Loucy (cell line): Measurements from ENCODE around the gene KNL1.

Experiments
- H2AFZ ChIP-seq: fragments of 200-600 bp; sonication (generic); 2 replicates; pipeline ENCODE4 v1.6.0; 2016; ENCODE audit warnings: antibody characterized with exemption, mild to moderate bottlenecking, low read length, moderate library complexity
- H3F3A ChIP-seq: fragments of 200-600 bp; 2 replicates; pipeline ENCODE4 v1.6.0; 2016; ENCODE audit warnings: antibody characterized with exemption, low read depth, mild to moderate bottlenecking
- H3K27me3 ChIP-seq: fragments of 200-600 bp; sonication (generic); 2 replicates; pipeline ENCODE4 v1.6.1; 2014; ENCODE audit warnings: low read length, mild to moderate bottlenecking; ENCODE audit not compliant: insufficient read depth, poor library complexity, severe bottlenecking
- H3K36me3 ChIP-seq: fragments of 200-600 bp; sonication (generic); 2 replicates; pipeline ENCODE4 v1.6.1; 2016; ENCODE audit warnings: low read length; ENCODE audit not compliant: insufficient read depth
- H3K4me1 ChIP-seq: fragments of 200-600 bp; sonication (generic); 2 replicates; pipeline ENCODE4 v1.5.1; 2014; ENCODE audit warnings: low read length, mild to moderate bottlenecking; ENCODE audit not compliant: insufficient read depth, poor library complexity, severe bottlenecking
- H3K4me2 ChIP-seq: fragments of 200-600 bp; sonication (generic); 2 replicates; pipeline ENCODE4 v1.6.0; 2014; ENCODE audit warnings: antibody characterized with exemption, low read length, low read depth, mild to moderate bottlenecking; ENCODE audit not compliant: poor library complexity, severe bottlenecking
- H3K4me3 ChIP-seq: fragments of 200-600 bp; sonication (generic); 2 replicates; pipeline ENCODE4 v1.5.1; 2014; ENCODE audit warnings: low read length, mild to moderate bottlenecking, mixed read lengths; ENCODE audit not compliant: poor library complexity, severe bottlenecking
- H3K79me2 ChIP-seq: fragments of 200-600 bp; sonication (generic); 2 replicates; pipeline ENCODE4 v1.6.1; 2014; ENCODE audit warnings: low read length; ENCODE audit not compliant: insufficient read depth
- H3K9ac ChIP-seq: fragments of 200-600 bp; sonication (generic); 2 replicates; pipeline ENCODE4 v1.6.0; 2014; ENCODE audit warnings: mild to moderate bottlenecking, low read depth, low read length, moderate library complexity; ENCODE audit not compliant: poor library complexity, severe bottlenecking
- H3K9me2 ChIP-seq: fragments of 200-600 bp; sonication (generic); replicated peaks from 2 replicates; pipeline ENCODE4 v1.6.1; 2016; ENCODE audit warnings: low read depth, low read length, mixed read lengths
- H3K9me3 ChIP-seq: fragments of 200-600 bp; sonication (generic); 2 replicates; pipeline ENCODE4 v1.6.1; 2014; ENCODE audit warnings: mild to moderate bottlenecking, antibody characterized with exemption, low read length, low read depth; ENCODE audit not compliant: insufficient read depth
- H4K20me1 ChIP-seq: fragments of 200-600 bp; sonication (generic); 2 replicates; pipeline ENCODE4 v1.6.0; 2014; ENCODE audit warnings: antibody characterized with exemption, low read length, mild to moderate bottlenecking; ENCODE audit not compliant: insufficient read depth, poor library complexity, severe bottlenecking
- EZH2phosphoT487 ChIP-seq: fragments of 200-600 bp; IDR thresholded peaks from 2 replicates; pipeline ENCODE4 v1.6.1; 2018; ENCODE audit warnings: antibody characterized with exemption, mild to moderate bottlenecking, moderate library complexity, borderline replicate concordance
- TF ChIP-seq, protein P1 (sequence below): fragments of 200-600 bp; sonication (generic); conservative IDR thresholded peaks from 2 replicates; pipeline ENCODE4 v1.5.1; 2014; ENCODE audit warnings: mild to moderate bottlenecking, antibody characterized with exemption, low read length

KNL1 gene

DNA sequence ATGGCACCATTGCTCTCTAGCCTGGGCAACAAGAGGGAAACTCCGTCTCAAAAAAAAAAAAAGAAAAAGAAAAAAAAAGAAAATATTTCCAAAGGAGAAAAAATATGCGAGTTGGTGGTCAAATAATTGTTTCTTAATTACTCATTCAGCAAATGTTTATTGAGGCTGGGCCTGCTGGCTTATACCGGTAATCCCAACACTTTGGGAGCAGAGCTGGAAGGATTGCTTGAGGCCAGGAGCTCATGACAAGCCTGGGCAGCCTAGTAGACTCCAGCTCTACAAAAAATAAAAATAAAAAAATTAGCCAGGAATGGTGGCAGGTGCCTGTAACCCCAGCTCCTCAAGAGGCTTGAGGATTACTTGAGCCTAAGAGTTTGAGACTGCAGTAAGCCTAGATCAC is 4.1 kb downstream of the KNL1 start:
- H2AFZ ChIP-seq, result no peak overlapping the region
- H4K20me1 ChIP-seq, result peaks cover 10% of the 10 kb centered on the region
- TF ChIP-seq EZH2phosphoT487, result no peak
- TF ChIP-seq, protein P1, sequence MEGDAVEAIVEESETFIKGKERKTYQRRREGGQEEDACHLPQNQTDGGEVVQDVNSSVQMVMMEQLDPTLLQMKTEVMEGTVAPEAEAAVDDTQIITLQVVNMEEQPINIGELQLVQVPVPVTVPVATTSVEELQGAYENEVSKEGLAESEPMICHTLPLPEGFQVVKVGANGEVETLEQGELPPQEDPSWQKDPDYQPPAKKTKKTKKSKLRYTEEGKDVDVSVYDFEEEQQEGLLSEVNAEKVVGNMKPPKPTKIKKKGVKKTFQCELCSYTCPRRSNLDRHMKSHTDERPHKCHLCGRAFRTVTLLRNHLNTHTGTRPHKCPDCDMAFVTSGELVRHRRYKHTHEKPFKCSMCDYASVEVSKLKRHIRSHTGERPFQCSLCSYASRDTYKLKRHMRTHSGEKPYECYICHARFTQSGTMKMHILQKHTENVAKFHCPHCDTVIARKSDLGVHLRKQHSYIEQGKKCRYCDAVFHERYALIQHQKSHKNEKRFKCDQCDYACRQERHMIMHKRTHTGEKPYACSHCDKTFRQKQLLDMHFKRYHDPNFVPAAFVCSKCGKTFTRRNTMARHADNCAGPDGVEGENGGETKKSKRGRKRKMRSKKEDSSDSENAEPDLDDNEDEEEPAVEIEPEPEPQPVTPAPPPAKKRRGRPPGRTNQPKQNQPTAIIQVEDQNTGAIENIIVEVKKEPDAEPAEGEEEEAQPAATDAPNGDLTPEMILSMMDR, result no peak
- peak overlapping the region; percentile 47 for H3K4me3 ChIP-seq
- no peaks in the 10 kb centered on the region for H3K9me3 ChIP-seq
- H3K4me2 ChIP-seq, result peak overlapping the region; percentile 90
- peaks cover under 1% of the 10 kb centered on the region; the same call in 1 of the 2 replicates for H3K36me3 ChIP-seq
- no peaks in the 10 kb centered on the region for H3F3A ChIP-seq
- H3K4me1 ChIP-seq, result peaks cover 17% of the 10 kb centered on the region
- peaks cover 87% of the 10 kb centered on the region for H3K79me2 ChIP-seq
- no peak overlapping the region for H3K9ac ChIP-seq
- H3K9me2 ChIP-seq, result no peaks in the 10 kb centered on the region
- H3K27me3 ChIP-seq, result no peaks in the 10 kb centered on the region

DNA sequence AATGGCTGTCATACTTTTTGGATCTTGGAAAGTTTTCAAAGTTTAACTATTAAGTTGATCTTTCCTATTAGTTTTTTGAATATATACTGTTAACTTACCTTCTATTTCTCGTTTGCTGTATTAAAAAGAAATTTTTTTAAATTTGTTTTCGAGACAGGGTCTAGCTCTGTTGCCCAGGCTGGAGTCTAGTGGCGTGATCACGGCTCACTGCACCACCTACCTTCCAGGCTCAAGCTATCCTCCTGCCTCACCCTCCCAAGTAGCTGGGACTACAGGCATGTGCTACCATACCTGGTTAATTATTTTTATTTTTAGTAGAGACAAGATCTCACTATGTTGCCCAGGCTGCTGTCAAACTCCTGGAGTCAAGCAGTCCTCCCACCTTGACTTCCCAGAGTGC is 4.6 kb downstream of the KNL1 start:
- Histone ChIP-seq H3K4me2 (peak overlapping the region; percentile 90), H3K27me3 (no peaks in the 10 kb centered on the region), H4K20me1 (peaks cover 10% of the 10 kb centered on the region), H3K4me1 (peaks cover 17% of the 10 kb centered on the region), H3K9me2 (no peaks in the 10 kb centered on the region), H3K9me3 (no peaks in the 10 kb centered on the region), H3K79me2 (peaks cover 93% of the 10 kb centered on the region), H2AFZ (no peak overlapping the region), H3F3A (no peaks in the 10 kb centered on the region), H3K9ac (no peak overlapping the region), H3K4me3 (no peak overlapping the region), H3K36me3 (peaks cover 6% of the 10 kb centered on the region; the same call in 1 of the 2 replicates)
- TF ChIP-seq EZH2phosphoT487, result no peak
- TF ChIP-seq, protein P1, result no peak

DNA sequence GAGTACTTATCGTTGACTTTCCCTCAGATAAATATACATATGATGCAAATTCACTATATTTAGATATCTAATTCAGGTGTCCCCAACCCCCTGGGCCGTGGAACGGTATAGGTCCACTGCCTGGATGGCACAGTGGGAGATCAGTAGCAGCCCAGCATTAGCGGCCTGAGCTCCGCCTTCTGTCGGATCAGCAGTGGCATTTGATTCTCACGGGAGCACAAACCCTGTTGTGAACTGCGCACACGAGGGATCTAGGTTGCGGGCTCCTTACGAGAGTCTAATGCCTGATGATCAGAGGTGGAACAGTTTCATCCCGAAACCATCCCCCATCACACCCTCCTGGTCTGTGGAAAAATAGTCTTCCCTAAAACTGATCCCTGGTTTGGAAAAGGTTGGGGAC is 6.9 kb downstream of the KNL1 start:
- no peak overlapping the region for H2AFZ ChIP-seq
- H3K9me2 ChIP-seq, result no peaks in the 10 kb centered on the region
- H3K4me2 ChIP-seq, result peak overlapping the region; percentile 90
- H3K27me3 ChIP-seq, result no peaks in the 10 kb centered on the region
- peaks cover 14% of the 10 kb centered on the region for H3K4me1 ChIP-seq
- no peaks in the 10 kb centered on the region for H3K9me3 ChIP-seq
- peaks cover 27% of the 10 kb centered on the region; the same call in 1 of the 2 replicates for H3K36me3 ChIP-seq
- TF ChIP-seq, protein P1, result no peak
- TF ChIP-seq EZH2phosphoT487, result no peak
- no peak overlapping the region for H3K9ac ChIP-seq
- H3K79me2 ChIP-seq, result peaks cover 88% of the 10 kb centered on the region
- H3F3A ChIP-seq, result no peaks in the 10 kb centered on the region
- H3K4me3 ChIP-seq, result no peak overlapping the region
- no peaks in the 10 kb centered on the region for H4K20me1 ChIP-seq
